Osteocyte (in vitro differentiated cells): ENCODE data around the gene ATF6B. TPM values are rescaled to one million over a fixed set of nuclear protein-coding genes. Genes with fewer than 3 reads are reported as not detected.

ENCODE experiments used
- DNase-seq: peaks from one replicate; pipeline ENCODE4 v3.0.0; 2021; ENCODE audit warnings: mixed read lengths; ENCODE audit not compliant: unreplicated experiment; ENCODE audit errors: extremely low spot score
- H3K27ac Mint-ChIP-seq: one replicate; pipeline ENCODE4 v1.8.0; 2021; ENCODE audit warnings: mild to moderate bottlenecking, mixed read lengths; ENCODE audit not compliant: unreplicated experiment
- H3K27me3 Mint-ChIP-seq: one replicate; pipeline ENCODE4 v1.8.0; 2021; ENCODE audit warnings: mixed read lengths; ENCODE audit not compliant: unreplicated experiment
- H3K36me3 Mint-ChIP-seq: one replicate; pipeline ENCODE4 v1.8.0; 2021; ENCODE audit warnings: mixed read lengths; ENCODE audit not compliant: unreplicated experiment
- H3K4me1 Mint-ChIP-seq: one replicate; pipeline ENCODE4 v1.8.0; 2021; ENCODE audit warnings: mixed read lengths; ENCODE audit not compliant: unreplicated experiment
- H3K4me3 Mint-ChIP-seq: one replicate; pipeline ENCODE4 v1.8.0; 2021; ENCODE audit warnings: mild to moderate bottlenecking, moderate library complexity, mixed read lengths; ENCODE audit not compliant: unreplicated experiment
- H3K9me3 Mint-ChIP-seq: one replicate; pipeline ENCODE4 v1.8.0; 2021; ENCODE audit warnings: mixed read lengths; ENCODE audit not compliant: unreplicated experiment
- total RNA-seq: library from RNA; stranded (reverse); gene quantifications from 2 replicates; pipeline ENCODE4 v1.2.1, GENCODE V29; 2021
- TF ChIP-seq, protein P1 (sequence below): fragments of 200-600 bp; sonication (generic); IDR thresholded peaks from 2 replicates; pipeline ENCODE4 v1.5.0; 2021; ENCODE audit warnings: antibody characterized with exemption, mild to moderate bottlenecking, moderate library complexity

ATF6B gene
- total RNA-seq, 1 donor from 2014 or later = 109 TPM

- Mint-ChIP-seq H3K9me3 (no peaks in the 10 kb centered on the region), H3K4me3 (peak overlapping the region; percentile 90), H3K27me3 (no peaks in the 10 kb centered on the region), H3K4me1 (peaks cover 52% of the 10 kb centered on the region), H3K36me3 (peaks cover 16% of the 10 kb centered on the region), H3K27ac (peak overlapping the region; percentile 80)
- TF ChIP-seq, protein P1, sequence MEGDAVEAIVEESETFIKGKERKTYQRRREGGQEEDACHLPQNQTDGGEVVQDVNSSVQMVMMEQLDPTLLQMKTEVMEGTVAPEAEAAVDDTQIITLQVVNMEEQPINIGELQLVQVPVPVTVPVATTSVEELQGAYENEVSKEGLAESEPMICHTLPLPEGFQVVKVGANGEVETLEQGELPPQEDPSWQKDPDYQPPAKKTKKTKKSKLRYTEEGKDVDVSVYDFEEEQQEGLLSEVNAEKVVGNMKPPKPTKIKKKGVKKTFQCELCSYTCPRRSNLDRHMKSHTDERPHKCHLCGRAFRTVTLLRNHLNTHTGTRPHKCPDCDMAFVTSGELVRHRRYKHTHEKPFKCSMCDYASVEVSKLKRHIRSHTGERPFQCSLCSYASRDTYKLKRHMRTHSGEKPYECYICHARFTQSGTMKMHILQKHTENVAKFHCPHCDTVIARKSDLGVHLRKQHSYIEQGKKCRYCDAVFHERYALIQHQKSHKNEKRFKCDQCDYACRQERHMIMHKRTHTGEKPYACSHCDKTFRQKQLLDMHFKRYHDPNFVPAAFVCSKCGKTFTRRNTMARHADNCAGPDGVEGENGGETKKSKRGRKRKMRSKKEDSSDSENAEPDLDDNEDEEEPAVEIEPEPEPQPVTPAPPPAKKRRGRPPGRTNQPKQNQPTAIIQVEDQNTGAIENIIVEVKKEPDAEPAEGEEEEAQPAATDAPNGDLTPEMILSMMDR = no peak
- DNase-seq = no peak
Observed at GRCh38 chr6:32175322-32175710, 47.3 kb upstream of the ATF6B start.

- Mint-ChIP-seq H3K4me3 (peak overlapping the region; percentile 90), H3K4me1 (peaks cover 43% of the 10 kb centered on the region), H3K27ac (no peak overlapping the region), H3K36me3 (peaks cover 22% of the 10 kb centered on the region), H3K27me3 (no peaks in the 10 kb centered on the region), H3K9me3 (no peaks in the 10 kb centered on the region)
- TF ChIP-seq, protein P1 = no peak
- no peak for DNase-seq
Observed at GRCh38 chr6:32174416-32174815, 46.4 kb upstream of the ATF6B start.

GRCh38 chr6:32173051-32173727, 45.1 kb upstream of the ATF6B start:
- Mint-ChIP-seq H3K4me3 (no peak overlapping the region), H3K27ac (peak overlapping the region; percentile 0), H3K4me1 (peaks cover 35% of the 10 kb centered on the region), H3K27me3 (no peaks in the 10 kb centered on the region), H3K36me3 (peaks cover 25% of the 10 kb centered on the region), H3K9me3 (no peaks in the 10 kb centered on the region)
- no peak for DNase-seq
- TF ChIP-seq, protein P1 = no peak

GRCh38 chr6:32171234-32171633, 43.2 kb upstream of the ATF6B start:
- H3K4me1 Mint-ChIP-seq = peaks cover 26% of the 10 kb centered on the region
- H3K27ac Mint-ChIP-seq = no peak overlapping the region
- peaks cover 36% of the 10 kb centered on the region for H3K36me3 Mint-ChIP-seq
- DNase-seq = no peak
- TF ChIP-seq, protein P1 = no peak
- no peak overlapping the region for H3K4me3 Mint-ChIP-seq
- no peaks in the 10 kb centered on the region for H3K27me3 Mint-ChIP-seq
- no peaks in the 10 kb centered on the region for H3K9me3 Mint-ChIP-seq

GRCh38 chr6:32170294-32170693, 42.2 kb upstream of the ATF6B start:
- Mint-ChIP-seq H3K4me1 (peaks cover 23% of the 10 kb centered on the region), H3K9me3 (no peaks in the 10 kb centered on the region), H3K4me3 (no peak overlapping the region), H3K27me3 (no peaks in the 10 kb centered on the region), H3K27ac (no peak overlapping the region), H3K36me3 (peaks cover 38% of the 10 kb centered on the region)
- TF ChIP-seq, protein P1 = no peak
- no peak for DNase-seq
